Panc1 (cell line): ENCODE data around the gene EFTUD2. TPM values are rescaled to one million over a fixed set of nuclear protein-coding genes. Genes with fewer than 3 reads are reported as not detected.

Experiments
- ATAC-seq: fragments of 200-7000 bp; cut with Tn5 transposase; 2 replicates; pipeline ENCODE4 v1.9.1; 2020; ENCODE audit warnings: mild to moderate bottlenecking, moderate library complexity
- BruUV-seq: library from RNA; stranded (reverse); fragments of 400-500 nt; replicated peaks from 2 replicates; lab custom pipeline; 2021; lab: Mats Ljungman, UMichigan
- CTCF ChIA-PET: fragments of 300-600 bp; sonication (Branson Sonifier 250); formaldehyde crosslinking; loops from one replicate; lab custom pipeline; 2022; ENCODE audit warnings: antibody characterized with exemption; lab: Charles Lee
- POLR2A ChIA-PET: fragments of 300-600 bp; sonication (Branson Sonifier 250); formaldehyde crosslinking; loops from one replicate; lab custom pipeline; 2022; ENCODE audit warnings: antibody characterized with exemption; lab: Charles Lee
- DNase-seq: peaks from one replicate; pipeline ENCODE4 v3.0.0-alpha.2; 2010; ENCODE audit warnings: low read depth, low spot score
- H3K27ac ChIP-seq: 2 replicates; pipeline ENCODE4 v1.5.1; 2011; ENCODE audit warnings: mild to moderate bottlenecking, low read length, inconsistent platforms
- H3K27me3 ChIP-seq: fragments of 200-500 bp; sonication (Bioruptor generic); 2 replicates; pipeline ENCODE4 v1.6.0; 2014; ENCODE audit warnings: low read length, inconsistent platforms; ENCODE audit not compliant: control insufficient read depth, insufficient read depth
- H3K36me3 ChIP-seq: fragments of 200-500 bp; sonication (Bioruptor generic); 2 replicates; pipeline ENCODE4 v1.5.1; 2014; ENCODE audit warnings: inconsistent platforms, mild to moderate bottlenecking, low read length, moderate library complexity; ENCODE audit not compliant: control insufficient read depth, insufficient read depth
- H3K4me1 ChIP-seq: 2 replicates; pipeline ENCODE4 v1.5.1; 2011; ENCODE audit warnings: inconsistent platforms, mild to moderate bottlenecking, low read length, moderate library complexity; ENCODE audit not compliant: control insufficient read depth, insufficient read depth
- H3K4me3 ChIP-seq, 2 experiments: 2 replicates each; pipeline ENCODE4 v1.5.1; 2011 to 2012; ENCODE audit warnings: low read depth in 2 of 2, low read length in 2 of 2, mild to moderate bottlenecking in 2 of 2, inconsistent platforms in 1 of 2, moderate library complexity in 1 of 2
- H3K9me3 ChIP-seq: fragments of 200-500 bp; sonication (Bioruptor generic); 2 replicates; pipeline ENCODE4 v1.5.1; 2014; ENCODE audit warnings: low read depth, mild to moderate bottlenecking, inconsistent platforms, low read length, moderate library complexity; ENCODE audit not compliant: control insufficient read depth, insufficient read depth
- POLR2AphosphoS5 ChIP-seq: IDR thresholded peaks from 2 replicates; pipeline ENCODE4 v1.6.1; 2012; ENCODE audit warnings: mild to moderate bottlenecking, low read depth, low read length, moderate library complexity
- SIN3A ChIP-seq: IDR thresholded peaks from 2 replicates; pipeline ENCODE4 v1.6.1; 2012; ENCODE audit warnings: low read depth, mild to moderate bottlenecking, low read length, moderate library complexity, borderline replicate concordance; ENCODE audit not compliant: insufficient read depth
- TCF7L2 ChIP-seq: IDR thresholded peaks from 2 replicates; pipeline ENCODE4 v1.6.1; 2011; ENCODE audit warnings: mild to moderate bottlenecking, low read depth, low read length, inconsistent platforms
- in situ Hi-C: cut with HindIII; loops from 2 replicates; pipeline ENCODE4 v1.10.0; 2016; ENCODE audit warnings: low sequenced_read_pairs, low pct_unique_long_range_greater_than_20kb
- intact Hi-C: fragments of 100-400 bp; cut with micrococcal nuclease; formaldehyde crosslinking; loops from one replicate; pipeline ENCODE4 v1.10.0; 2022; ENCODE audit not compliant: unreplicated experiment
- total RNA-seq: library from RNA; stranded (reverse); gene quantifications from one replicate; pipeline ENCODE4 v1.2.1, GENCODE V29; 2021; ENCODE audit not compliant: unreplicated experiment
- TF ChIP-seq, protein P1 (sequence below): fragments of 450-650 bp; IDR thresholded peaks from 2 replicates; pipeline ENCODE4 v1.5.1; 2017; ENCODE audit warnings: mild to moderate bottlenecking
- TF ChIP-seq, protein P2 (sequence below), 2 experiments: IDR thresholded peaks; 2 replicates each; pipeline ENCODE4 v1.6.1; 2011 to 2012; ENCODE audit warnings: low read depth in 2 of 2, control low read depth in 1 of 2, low read length in 1 of 2, mild to moderate bottlenecking in 1 of 2, moderate library complexity in 1 of 2; ENCODE audit not compliant: insufficient read depth in 1 of 2

EFTUD2 gene
- total RNA-seq, 1 experiment from 2014 or later: 98.0 TPM

GRCh38 chr17:44840274-44840673, 59.0 kb downstream of the EFTUD2 start:
- DNase-seq (no peak), ATAC-seq (no peak)
- Histone ChIP-seq H3K4me1 (no peaks in the 10 kb centered on the region; the same call in 1 of the 2 replicates), H3K27me3 (no peaks in the 10 kb centered on the region), H3K4me3 (no peak overlapping the region), H3K27ac (no peak overlapping the region), H3K9me3 (no peaks in the 10 kb centered on the region), H3K36me3 (no peaks in the 10 kb centered on the region)
- intact Hi-C loops (no loop called here), in situ Hi-C loops (no loop called here)
- TF ChIP-seq, protein P1, sequence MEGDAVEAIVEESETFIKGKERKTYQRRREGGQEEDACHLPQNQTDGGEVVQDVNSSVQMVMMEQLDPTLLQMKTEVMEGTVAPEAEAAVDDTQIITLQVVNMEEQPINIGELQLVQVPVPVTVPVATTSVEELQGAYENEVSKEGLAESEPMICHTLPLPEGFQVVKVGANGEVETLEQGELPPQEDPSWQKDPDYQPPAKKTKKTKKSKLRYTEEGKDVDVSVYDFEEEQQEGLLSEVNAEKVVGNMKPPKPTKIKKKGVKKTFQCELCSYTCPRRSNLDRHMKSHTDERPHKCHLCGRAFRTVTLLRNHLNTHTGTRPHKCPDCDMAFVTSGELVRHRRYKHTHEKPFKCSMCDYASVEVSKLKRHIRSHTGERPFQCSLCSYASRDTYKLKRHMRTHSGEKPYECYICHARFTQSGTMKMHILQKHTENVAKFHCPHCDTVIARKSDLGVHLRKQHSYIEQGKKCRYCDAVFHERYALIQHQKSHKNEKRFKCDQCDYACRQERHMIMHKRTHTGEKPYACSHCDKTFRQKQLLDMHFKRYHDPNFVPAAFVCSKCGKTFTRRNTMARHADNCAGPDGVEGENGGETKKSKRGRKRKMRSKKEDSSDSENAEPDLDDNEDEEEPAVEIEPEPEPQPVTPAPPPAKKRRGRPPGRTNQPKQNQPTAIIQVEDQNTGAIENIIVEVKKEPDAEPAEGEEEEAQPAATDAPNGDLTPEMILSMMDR: no peak
- TF ChIP-seq TCF7L2: no peak
- no peak for TF ChIP-seq POLR2AphosphoS5
- no peak for TF ChIP-seq SIN3A
- TF ChIP-seq, protein P2, sequence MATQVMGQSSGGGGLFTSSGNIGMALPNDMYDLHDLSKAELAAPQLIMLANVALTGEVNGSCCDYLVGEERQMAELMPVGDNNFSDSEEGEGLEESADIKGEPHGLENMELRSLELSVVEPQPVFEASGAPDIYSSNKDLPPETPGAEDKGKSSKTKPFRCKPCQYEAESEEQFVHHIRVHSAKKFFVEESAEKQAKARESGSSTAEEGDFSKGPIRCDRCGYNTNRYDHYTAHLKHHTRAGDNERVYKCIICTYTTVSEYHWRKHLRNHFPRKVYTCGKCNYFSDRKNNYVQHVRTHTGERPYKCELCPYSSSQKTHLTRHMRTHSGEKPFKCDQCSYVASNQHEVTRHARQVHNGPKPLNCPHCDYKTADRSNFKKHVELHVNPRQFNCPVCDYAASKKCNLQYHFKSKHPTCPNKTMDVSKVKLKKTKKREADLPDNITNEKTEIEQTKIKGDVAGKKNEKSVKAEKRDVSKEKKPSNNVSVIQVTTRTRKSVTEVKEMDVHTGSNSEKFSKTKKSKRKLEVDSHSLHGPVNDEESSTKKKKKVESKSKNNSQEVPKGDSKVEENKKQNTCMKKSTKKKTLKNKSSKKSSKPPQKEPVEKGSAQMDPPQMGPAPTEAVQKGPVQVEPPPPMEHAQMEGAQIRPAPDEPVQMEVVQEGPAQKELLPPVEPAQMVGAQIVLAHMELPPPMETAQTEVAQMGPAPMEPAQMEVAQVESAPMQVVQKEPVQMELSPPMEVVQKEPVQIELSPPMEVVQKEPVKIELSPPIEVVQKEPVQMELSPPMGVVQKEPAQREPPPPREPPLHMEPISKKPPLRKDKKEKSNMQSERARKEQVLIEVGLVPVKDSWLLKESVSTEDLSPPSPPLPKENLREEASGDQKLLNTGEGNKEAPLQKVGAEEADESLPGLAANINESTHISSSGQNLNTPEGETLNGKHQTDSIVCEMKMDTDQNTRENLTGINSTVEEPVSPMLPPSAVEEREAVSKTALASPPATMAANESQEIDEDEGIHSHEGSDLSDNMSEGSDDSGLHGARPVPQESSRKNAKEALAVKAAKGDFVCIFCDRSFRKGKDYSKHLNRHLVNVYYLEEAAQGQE (IDR thresholded peaks at IDR 0.05; ENCODE audit: insufficient read depth in 1 of 2, low read depth in 2 of 2, low read length in 1 of 2): no peak
- BruUV-seq: no TSS peak
- ChIA-PET POLR2A (no interaction called here), CTCF (no interaction called here)

DNA sequence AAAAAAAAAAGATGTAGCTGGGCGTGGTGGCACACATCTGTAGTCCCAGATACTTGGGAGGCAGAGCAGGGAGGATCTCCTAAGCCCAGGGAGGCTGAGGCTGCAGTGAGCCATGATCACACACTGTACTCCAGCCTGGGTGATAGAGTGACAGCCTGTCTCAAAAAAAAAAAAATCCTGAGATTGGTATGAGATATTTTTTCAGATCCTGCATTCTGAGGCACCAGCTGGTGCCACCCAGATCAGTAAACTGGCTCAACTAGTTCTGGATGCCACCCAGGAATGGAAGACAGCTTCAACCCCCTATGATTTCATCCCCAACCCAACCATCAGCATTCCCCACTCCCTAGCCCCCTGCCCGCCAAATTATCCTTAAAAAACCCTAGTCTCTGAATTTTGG, 62.0 kb downstream of the EFTUD2 start:
- no peak for ATAC-seq
- DNase-seq: no peak
- in situ Hi-C loops (no loop called here), intact Hi-C loops (no loop called here)
- H3K27ac ChIP-seq: no peak overlapping the region
- TF ChIP-seq SIN3A: no peak
- TF ChIP-seq, protein P1: no peak
- no peak for TF ChIP-seq TCF7L2
- TF ChIP-seq, protein P2 (IDR thresholded peaks at IDR 0.05; ENCODE audit: insufficient read depth in 1 of 2, low read depth in 2 of 2, low read length in 1 of 2): no peak
- TF ChIP-seq POLR2AphosphoS5: no peak
- no peaks in the 10 kb centered on the region for H3K4me1 ChIP-seq
- no peak overlapping the region for H3K4me3 ChIP-seq
- CTCF ChIA-PET: interaction anchor here (0.6 kb wide), 1 partner anchor 417 kb away, joined by 3 read pairs; no protein-coding TSS in a partner anchor
- no peaks in the 10 kb centered on the region for H3K9me3 ChIP-seq
- no peaks in the 10 kb centered on the region for H3K36me3 ChIP-seq
- POLR2A ChIA-PET: no interaction called here
- no TSS peak for BruUV-seq
- no peaks in the 10 kb centered on the region for H3K27me3 ChIP-seq
